K562 (cell line): ENCODE data around the gene ASGR2.

Experiments
- BHLHE40 ChIP-seq: IDR thresholded peaks from 2 replicates; pipeline ENCODE4 v1.6.1; 2011; ENCODE audit warnings: low read length, improper control_type of control experiment
- CEBPB ChIP-seq: fragments of 450-650 bp; IDR thresholded peaks from 2 replicates; pipeline ENCODE4 v1.6.1; 2016; ENCODE audit warnings: missing genetic modification characterization, missing compliant biosample characterization
- ETV6 ChIP-seq, 3 experiments: fragments of 150-350 bp in 1 of 3; sonication (generic) in 1 of 3; formaldehyde crosslinking in 1 of 3; IDR thresholded peaks; 2 replicates each; pipeline versions ENCODE4 v1.6.1 to v1.8.0; 2014 to 2022; ENCODE audit warnings: borderline replicate concordance in 2 of 3, low read depth in 2 of 3, antibody characterized with exemption in 1 of 3, low read length in 1 of 3, mild to moderate bottlenecking in 1 of 3, missing genetic modification reagents in 1 of 3
- KAT2B ChIP-seq: IDR thresholded peaks from one replicate; pipeline ENCODE4 v1.6.1; 2012; ENCODE audit warnings: low read depth, mild to moderate bottlenecking, control low read depth, inconsistent platforms, low read length, moderate library complexity
- POLR2AphosphoS5 ChIP-seq: IDR thresholded peaks from 2 replicates; pipeline ENCODE4 v1.6.1; 2011; ENCODE audit warnings: mild to moderate bottlenecking, low read depth, low read length, moderate library complexity; ENCODE audit not compliant: control insufficient read depth, insufficient read depth
- SAFB2 ChIP-seq: fragments of 200-400 bp; formaldehyde crosslinking; IDR thresholded peaks from 2 replicates; pipeline ENCODE4 v1.6.1; 2018; ENCODE audit warnings: borderline replicate concordance, low read length, low read depth, moderate library complexity; ENCODE audit not compliant: severe bottlenecking
- SP1 ChIP-seq: sonication (generic); formaldehyde crosslinking; IDR thresholded peaks from 2 replicates; pipeline ENCODE4 v1.8.1; 2022; ENCODE audit warnings: mild to moderate bottlenecking, missing genetic modification reagents
- TBL1XR1 ChIP-seq, 2 experiments: IDR thresholded peaks; 2 replicates each; pipeline ENCODE4 v1.6.1; 2012; ENCODE audit warnings: improper control_type of control experiment in 2 of 2, low read length in 2 of 2, mild to moderate bottlenecking in 1 of 2
- YY1 ChIP-seq, 3 experiments: IDR thresholded peaks; 2 replicates each; pipeline ENCODE4 v1.6.1; 2011; ENCODE audit warnings: low read length in 2 of 3, mild to moderate bottlenecking in 2 of 3, moderate library complexity in 2 of 3, borderline replicate concordance in 1 of 3, control low read depth in 1 of 3, low read depth in 1 of 3; ENCODE audit not compliant: insufficient read depth in 3 of 3, insufficient replicate concordance in 2 of 3, control insufficient read depth in 1 of 3, insufficient read length in 1 of 3; ENCODE audit errors: extremely low read depth in 1 of 3
- ZFP30 ChIP-seq: fragments of 250-450 bp; sonication (Bioruptor Pico); IDR thresholded peaks from 2 replicates; pipeline ENCODE4 v1.8.0; 2022; ENCODE audit warnings: moderate library complexity, mild to moderate bottlenecking, inconsistent platforms, borderline replicate concordance

DNA sequence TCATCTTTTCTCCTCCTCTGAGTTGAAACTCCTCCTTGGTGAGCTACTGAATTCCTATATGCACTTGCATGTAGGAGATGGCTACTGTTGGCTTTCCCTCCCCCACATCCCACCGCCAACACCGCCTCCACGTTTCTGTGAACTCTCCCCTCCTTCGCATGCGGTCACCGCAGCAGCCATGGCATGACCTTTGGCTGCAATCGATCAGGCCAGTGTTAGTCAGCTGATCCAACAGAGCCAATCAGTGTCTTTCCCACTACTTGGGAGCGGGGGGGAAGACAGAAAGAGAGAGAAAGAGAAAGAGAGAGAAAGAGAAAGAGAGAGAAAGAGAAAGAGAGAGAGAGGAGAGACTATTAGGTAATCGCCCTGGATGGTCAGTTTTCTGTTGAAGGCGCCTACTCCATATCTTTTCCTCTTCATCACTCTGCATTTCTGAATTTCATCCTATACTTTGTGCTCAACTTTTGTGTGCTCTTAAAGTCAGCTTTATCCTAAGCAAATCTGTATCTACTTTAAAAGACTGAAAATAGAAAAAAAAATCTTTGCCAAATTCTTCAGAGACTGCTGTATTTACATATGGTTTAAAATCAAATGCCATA is 41.8 kb upstream of the ASGR2 start:
- no peak for TF ChIP-seq SP1 (CRISPR knock-in tag)
- no peak for TF ChIP-seq ZFP30 (CRISPR knock-in tag)
- TF ChIP-seq SAFB2, result no peak
- no peak for TF ChIP-seq ETV6 (IDR thresholded peaks at IDR 0.05; ENCODE audit: borderline replicate concordance in 1 of 2, low read depth in 2 of 2, low read length in 1 of 2)
- no peak for TF ChIP-seq ETV6 (CRISPR knock-in tag; IDR thresholded peaks at IDR 0.05; ENCODE audit: borderline replicate concordance)
- no peak for TF ChIP-seq TBL1XR1 (IDR thresholded peaks at IDR 0.05; ENCODE audit: low read length in 2 of 2)
- TF ChIP-seq CEBPB (tag), result no peak
- no peak for TF ChIP-seq YY1 (IDR thresholded peaks at IDR 0.05; ENCODE audit: borderline replicate concordance in 1 of 3, control insufficient read depth in 1 of 3, extremely low read depth in 1 of 3, insufficient read depth in 3 of 3, insufficient read length in 1 of 3, insufficient replicate concordance in 2 of 3, low read depth in 1 of 3, low read length in 2 of 3)
- no peak for TF ChIP-seq POLR2AphosphoS5
- no peak for TF ChIP-seq BHLHE40
- no peak for TF ChIP-seq KAT2B
